GM12878 (cell line): ENCODE results near the gene TUBGCP3. TPM values are rescaled to one million over a fixed set of nuclear protein-coding genes. Genes with fewer than 3 reads are reported as not detected.

ENCODE experiments used
- ATAC-seq: fragments of 200-7000 bp; cut with Tn5 transposase; 3 replicates; pipeline ENCODE4 v1.9.1; 2020; ENCODE audit warnings: mild to moderate bottlenecking, moderate library complexity
- BruUV-seq: library from RNA; stranded (reverse); fragments of 400-500 nt; replicated peaks from 2 replicates; lab custom pipeline; 2021; lab: Mats Ljungman, UMichigan
- CTCF ChIA-PET: fragments of 300-600 bp; sonication (Branson Sonifier 250); formaldehyde crosslinking; extraction: SDS; loops from one replicate; lab custom pipeline; 2021; ENCODE audit warnings: inconsistent platforms; lab: Yijun Ruan, JAX
- POLR2A ChIA-PET: fragments of 350-600 bp; formaldehyde crosslinking; extraction: SDS; loops from one replicate; lab custom pipeline; 2021; ENCODE audit warnings: inconsistent platforms; lab: Charles Lee
- RAD21 ChIA-PET: fragments of 300-600 bp; sonication (Branson Sonifier 250); formaldehyde crosslinking; loops from one replicate; lab custom pipeline; 2023; ENCODE audit warnings: antibody characterized with exemption; ENCODE audit not compliant: unreplicated experiment; lab: Charles Lee
- SMC1A ChIA-PET: fragments of 300-600 bp; sonication (Branson Sonifier 250); formaldehyde crosslinking; loops from one replicate; lab custom pipeline; 2023; ENCODE audit not compliant: unreplicated experiment, uncharacterized antibody; lab: Charles Lee
- DNase-seq: peaks from one replicate; pipeline ENCODE4 v3.0.0-alpha.2; 2011; ENCODE audit warnings: low read depth, low spot score
- FAIRE-seq: peaks from 3 replicates; lab custom pipeline; 2011; peaks lifted over from hg19 to GRCh38; lab: Jason Lieb, UNC
- H2AFZ ChIP-seq: 2 replicates; pipeline ENCODE4 v1.6.0; 2011; ENCODE audit warnings: low read depth, low read length, control low read depth; ENCODE audit not compliant: control insufficient read depth
- H3K27ac ChIP-seq: 2 replicates; pipeline ENCODE4 v1.5.1; 2011; ENCODE audit warnings: control low read depth; ENCODE audit not compliant: control insufficient read depth, insufficient read depth
- H3K27me3 ChIP-seq, 2 experiments: replicated peaks in 1 of 2; 2 replicates each; pipeline versions ENCODE4 v1.6.0 to v1.6.1; 2011; ENCODE audit warnings: low read length in 1 of 2; ENCODE audit not compliant: control insufficient read depth in 2 of 2, insufficient read depth in 2 of 2
- H3K36me3 ChIP-seq, 2 experiments: 2 replicates each; pipeline ENCODE4 v1.5.1; 2011; ENCODE audit warnings: low read length in 1 of 2; ENCODE audit not compliant: control insufficient read depth in 2 of 2, insufficient read depth in 2 of 2
- H3K4me1 ChIP-seq: 2 replicates; pipeline ENCODE4 v1.6.1; 2011; ENCODE audit warnings: mild to moderate bottlenecking, low read length, moderate library complexity, mixed read lengths; ENCODE audit not compliant: control insufficient read depth, insufficient read depth
- H3K4me2 ChIP-seq: 2 replicates; pipeline ENCODE4 v1.6.0; 2011; ENCODE audit warnings: control low read depth; ENCODE audit not compliant: control insufficient read depth, insufficient read depth
- H3K4me3 ChIP-seq: fragments of 200-600 bp; sonication (generic); 2 replicates; pipeline ENCODE4 v1.5.1; 2016
- H3K79me2 ChIP-seq: 2 replicates; pipeline ENCODE4 v1.6.0; 2011; ENCODE audit warnings: low read length; ENCODE audit not compliant: control insufficient read depth, insufficient read depth
- H3K9ac ChIP-seq: 2 replicates; pipeline ENCODE4 v1.8.0; 2011; ENCODE audit warnings: low read length, control low read depth, mixed read lengths; ENCODE audit not compliant: control insufficient read depth, insufficient read depth
- H3K9me3 ChIP-seq: replicated peaks from 3 replicates; pipeline ENCODE4 v1.5.1; 2011; ENCODE audit warnings: mild to moderate bottlenecking, low read length; ENCODE audit not compliant: control insufficient read depth, insufficient read depth
- H4K20me1 ChIP-seq: 2 replicates; pipeline ENCODE4 v1.6.0; 2011; ENCODE audit not compliant: control insufficient read depth, insufficient read depth
- BACH1 ChIP-seq: fragments of 450-650 bp; IDR thresholded peaks from 2 replicates; pipeline ENCODE4 v1.6.1; 2017; ENCODE audit warnings: mild to moderate bottlenecking, borderline replicate concordance
- BCL11A ChIP-seq: IDR thresholded peaks from 2 replicates; pipeline ENCODE4 v1.6.1; 2011; ENCODE audit warnings: low read depth, low read length
- ELK1 ChIP-seq: IDR thresholded peaks from 2 replicates; pipeline ENCODE4 v1.6.1; 2012; ENCODE audit warnings: low read depth, low read length, improper control_type of control experiment
- MTA2 ChIP-seq: fragments of 450-650 bp; IDR thresholded peaks from 2 replicates; pipeline ENCODE4 v1.6.1; 2016; ENCODE audit warnings: low read depth, mild to moderate bottlenecking, moderate library complexity
- POLR2A ChIP-seq: IDR thresholded peaks from 2 replicates; pipeline ENCODE4 v1.6.1; 2011; ENCODE audit warnings: low read depth, mild to moderate bottlenecking, low read length
- PRDM15 ChIP-seq: fragments of 450-650 bp; formaldehyde crosslinking; IDR thresholded peaks from 2 replicates; pipeline ENCODE4 v1.4.0; 2020; ENCODE audit warnings: mild to moderate bottlenecking, moderate library complexity
- RAD21 ChIP-seq: IDR thresholded peaks from 2 replicates; pipeline ENCODE4 v1.6.1; 2011; ENCODE audit warnings: mild to moderate bottlenecking, low read depth, low read length, moderate library complexity; ENCODE audit not compliant: insufficient read depth
- TCF7 ChIP-seq: IDR thresholded peaks from 2 replicates; pipeline ENCODE4 v1.6.1; 2014; ENCODE audit warnings: antibody characterized with exemption, borderline replicate concordance
- WGBS: methylation state at CpG from one replicate; pipeline ENCODE4 v1.1.6; 2016; ENCODE audit warnings: low lambda C conversion rate; ENCODE audit not compliant: insufficient replicate concordance, insufficient coverage; ENCODE audit errors: missing lambda C conversion rate; 5-methylcytosine and 5-hydroxymethylcytosine counted together
- in situ Hi-C: fragments of 300-500 bp; cut with MboI; formaldehyde crosslinking; loops from 9 replicates; pipeline ENCODE4 v1.14.3; 2018; ENCODE audit warnings: mixed read lengths
- intact Hi-C: fragments of 100-400 bp; cut with micrococcal nuclease; formaldehyde crosslinking; loops from one replicate; pipeline ENCODE4 v1.14.2; 2022; ENCODE audit not compliant: unreplicated experiment
- polyA plus RNA-seq, 11 experiments: library from polyadenylated mRNA; depleted of rRNA in 4 of 11; unstranded in 6 of 11; stranded (reverse) in 5 of 11; fragments of >200 nt; fragmentation: Nextera tagmentation in 4 of 11; fragmentation: Illumina TruSeq in 1 of 11; extraction: Ambion mirVana in 4 of 11; extraction: Trizol in 1 of 11; gene quantifications; 1 replicate in 1 of 11; 2 replicates in 10 of 11; pipeline versions ENCODE4 v1.2.1 to v1.2.3, GENCODE V29; 2011 to 2016; ENCODE audit warnings: inconsistent platforms in 2 of 11, missing spikeins in 2 of 11, low read depth in 1 of 11
- total RNA-seq, 4 experiments: library from RNA; depleted of rRNA in 3 of 4; stranded (reverse); fragments of >200 nt in 3 of 4; fragmentation: Illumina TruSeq in 1 of 4; extraction: Trizol in 1 of 4; gene quantifications; 2 replicates each; pipeline versions ENCODE4 v1.2.1 to v1.2.3, GENCODE V29; 2013 to 2021

TUBGCP3 gene
- total and polyA plus RNA-seq, 10 of the 15 experiments (the other 5 are each of a cell fraction or from before 2014, with no cell fraction given), result 4.0 to 34.0 (median 22.6) TPM

- Histone ChIP-seq H3K79me2 (no peaks in the 10 kb centered on the region), H3K27ac (no peak overlapping the region), H3K36me3 (peaks cover 5 to 31% of the 10 kb centered on the region in 2 experiments), H4K20me1 (no peaks in the 10 kb centered on the region), H3K4me1 (no peaks in the 10 kb centered on the region), H3K4me3 (no peak overlapping the region), H3K4me2 (no peak overlapping the region), H3K27me3 (no peaks in the 10 kb centered on the region), H3K9me3 (no peaks in the 10 kb centered on the region), H2AFZ (no peak overlapping the region), H3K9ac (no peak overlapping the region)
- no peak for TF ChIP-seq BACH1
- no peak for TF ChIP-seq POLR2A
- TF ChIP-seq TCF7, result no peak
- ATAC-seq (no peak), FAIRE-seq (no peak), DNase-seq (no peak)
- intact Hi-C loops (no loop called here), in situ Hi-C loops (no loop called here)
- POLR2A ChIA-PET, result no interaction called here
- SMC1A ChIA-PET, result interaction anchor here (1.4 kb wide), 1 partner anchor 102 kb away, joined by 3 read pairs; no protein-coding TSS in a partner anchor
- WGBS, result 97% methylated on average over 8 of the region's 8 CpGs
- RAD21 ChIA-PET, result no interaction called here
- CTCF ChIA-PET, result no interaction called here
- BruUV-seq, result no TSS peak
Measured at GRCh38 chr13:112506046-112506445, 81.9 kb downstream of the TUBGCP3 start.

- FAIRE-seq (no peak), ATAC-seq (no peak), DNase-seq (no peak)
- H3K36me3 ChIP-seq, result peaks cover 1 to 16% of the 10 kb centered on the region in 2 experiments
- CTCF ChIA-PET, result no interaction called here
- no peaks in the 10 kb centered on the region for H3K27me3 ChIP-seq
- WGBS, result 97% methylated on average over 7 of the region's 7 CpGs
- H3K4me3 ChIP-seq, result no peak overlapping the region
- no peak overlapping the region for H3K4me2 ChIP-seq
- SMC1A ChIA-PET, result no interaction called here
- no peak for TF ChIP-seq RAD21
- TF ChIP-seq PRDM15 (CRISPR knock-in tag), result no peak
- no peak for TF ChIP-seq MTA2
- no peak for TF ChIP-seq BCL11A
- no peak for TF ChIP-seq ELK1
- H3K4me1 ChIP-seq, result no peaks in the 10 kb centered on the region
- no peaks in the 10 kb centered on the region for H3K79me2 ChIP-seq
- POLR2A ChIA-PET, result no interaction called here
- BruUV-seq, result no TSS peak
- in situ Hi-C loops, result no loop called here
- RAD21 ChIA-PET, result no interaction called here
- H2AFZ ChIP-seq, result no peak overlapping the region
- intact Hi-C loops, result no loop called here
- H3K27ac ChIP-seq, result no peak overlapping the region
- no peaks in the 10 kb centered on the region for H3K9me3 ChIP-seq
- H3K9ac ChIP-seq, result no peak overlapping the region
- no peaks in the 10 kb centered on the region for H4K20me1 ChIP-seq
Measured at GRCh38 chr13:112496166-112496565, 91.8 kb downstream of the TUBGCP3 start.
